Measurements from ENCODE around the gene LRFN2.

- no peak for TF ChIP-seq POLR2A (IDR thresholded peaks at IDR 0.05)
- no peak for TF ChIP-seq CTCF (IDR thresholded peaks at IDR 0.05)
These were observed 227.4 kb downstream of the LRFN2 start for GRCh38 chr6:40359808-40360207.
